ENCODE results near the gene GABPB2. TPM values are rescaled to one million over a fixed set of nuclear protein-coding genes. Genes with fewer than 3 reads are reported as not detected.

GABPB2 gene
- total and polyA plus RNA-seq, 2 experiments from 2014 or later = 0.98 to 12.9 TPM

- Histone ChIP-seq H4K20me1 (ENCODE audit: insufficient read depth, poor library complexity, severe bottlenecking) (no peaks in the 10 kb centered on the region), H3K79me2 (peaks cover 9% of the 10 kb centered on the region), H3K27ac (no peak overlapping the region), H3K9me3 (ENCODE audit: low read depth) (no peaks in the 10 kb centered on the region), H2AFZ (no peak overlapping the region), H3K36me3 (replicated peaks; ENCODE audit: insufficient read depth, low read depth) (no peaks in the 10 kb centered on the region), H3K4me2 (no peak overlapping the region), H3K4me1 (ENCODE audit: insufficient read depth) (no peaks in the 10 kb centered on the region), H3K4me3 (no peak overlapping the region), H3K9me2 (replicated peaks; ENCODE audit: insufficient read depth) (no peaks in the 10 kb centered on the region), H3K27me3 (no peaks in the 10 kb centered on the region)
- DNase-seq (ENCODE audit: low spot score) = no peak
- WGBS (ENCODE audit: low lambda C conversion rate, missing lambda C conversion rate) = 90% methylated on average over 5 of the region's 5 CpGs
- no peak for TF ChIP-seq EZH2 (IDR thresholded peaks at IDR 0.05; ENCODE audit: borderline replicate concordance)
- no peak for TF ChIP-seq CTCF (IDR thresholded peaks at IDR 0.05; ENCODE audit: poor library complexity)
Measured at GRCh38 chr1:151158326-151158725, 87.8 kb downstream of the GABPB2 start.

- Histone ChIP-seq H3K9me3 (ENCODE audit: low read depth) (no peaks in the 10 kb centered on the region), H4K20me1 (ENCODE audit: insufficient read depth, poor library complexity, severe bottlenecking) (no peaks in the 10 kb centered on the region), H3K27me3 (no peaks in the 10 kb centered on the region), H3K4me2 (no peak overlapping the region), H3K4me3 (no peak overlapping the region), H3K4me1 (ENCODE audit: insufficient read depth) (no peaks in the 10 kb centered on the region), H3K27ac (no peak overlapping the region), H3K79me2 (peaks cover 13% of the 10 kb centered on the region), H3K9me2 (replicated peaks; ENCODE audit: insufficient read depth) (no peaks in the 10 kb centered on the region), H3K36me3 (replicated peaks; ENCODE audit: insufficient read depth, low read depth) (no peaks in the 10 kb centered on the region), H2AFZ (no peak overlapping the region)
- TF ChIP-seq EZH2phosphoT487 (IDR thresholded peaks at IDR 0.05; ENCODE audit: low read depth, severe bottlenecking, unreplicated experiment) (no peak), CTCF (IDR thresholded peaks at IDR 0.05; ENCODE audit: poor library complexity) (no peak), EZH2 (IDR thresholded peaks at IDR 0.05; ENCODE audit: borderline replicate concordance) (no peak)
- WGBS (ENCODE audit: low lambda C conversion rate, missing lambda C conversion rate) = 96% methylated on average over 22 of the region's 22 CpGs
- DNase-seq (ENCODE audit: low spot score) = no peak
Measured at GRCh38 chr1:151158751-151159251, 88.2 kb downstream of the GABPB2 start.

GRCh38 chr1:151159373-151159772 is 88.8 kb downstream of the GABPB2 start:
- Histone ChIP-seq H3K79me2 (peaks cover 19% of the 10 kb centered on the region), H3K4me1 (ENCODE audit: insufficient read depth) (peaks cover 6% of the 10 kb centered on the region), H4K20me1 (ENCODE audit: insufficient read depth, poor library complexity, severe bottlenecking) (no peaks in the 10 kb centered on the region), H2AFZ (no peak overlapping the region), H3K9me2 (replicated peaks; ENCODE audit: insufficient read depth) (no peaks in the 10 kb centered on the region), H3K27ac (no peak overlapping the region), H3K27me3 (no peaks in the 10 kb centered on the region), H3K36me3 (replicated peaks; ENCODE audit: insufficient read depth, low read depth) (no peaks in the 10 kb centered on the region), H3K4me3 (no peak overlapping the region), H3K9me3 (ENCODE audit: low read depth) (no peaks in the 10 kb centered on the region), H3K4me2 (no peak overlapping the region)
- DNase-seq (ENCODE audit: low spot score) = no peak
- TF ChIP-seq EZH2 (IDR thresholded peaks at IDR 0.05; ENCODE audit: borderline replicate concordance) (no peak), CTCF (IDR thresholded peaks at IDR 0.05; ENCODE audit: poor library complexity) (no peak), EZH2phosphoT487 (IDR thresholded peaks at IDR 0.05; ENCODE audit: low read depth, severe bottlenecking, unreplicated experiment) (no peak)

All from hepatocyte (in vitro differentiated cells).